Stimulated activated CD4-positive, alpha-beta T cell treated with anti-CD3 and anti-CD28 coated beads, TNF-alpha, amount 100 ng/mL, for 4 hours (primary cell): Measurements from ENCODE around the gene ARHGAP10.
"Not testable (repeated sequence)": the region's sequence is repeated elsewhere in the genome, so short reads cannot be mapped to it uniquely, and the experiment has no call there.

Experiments used
- DNase-seq, 3 experiments: peaks; one replicate each; pipeline ENCODE4 v3.0.0-alpha.2; 2020; ENCODE audit warnings: low read depth in 3 of 3

ARHGAP10 gene

DNA sequence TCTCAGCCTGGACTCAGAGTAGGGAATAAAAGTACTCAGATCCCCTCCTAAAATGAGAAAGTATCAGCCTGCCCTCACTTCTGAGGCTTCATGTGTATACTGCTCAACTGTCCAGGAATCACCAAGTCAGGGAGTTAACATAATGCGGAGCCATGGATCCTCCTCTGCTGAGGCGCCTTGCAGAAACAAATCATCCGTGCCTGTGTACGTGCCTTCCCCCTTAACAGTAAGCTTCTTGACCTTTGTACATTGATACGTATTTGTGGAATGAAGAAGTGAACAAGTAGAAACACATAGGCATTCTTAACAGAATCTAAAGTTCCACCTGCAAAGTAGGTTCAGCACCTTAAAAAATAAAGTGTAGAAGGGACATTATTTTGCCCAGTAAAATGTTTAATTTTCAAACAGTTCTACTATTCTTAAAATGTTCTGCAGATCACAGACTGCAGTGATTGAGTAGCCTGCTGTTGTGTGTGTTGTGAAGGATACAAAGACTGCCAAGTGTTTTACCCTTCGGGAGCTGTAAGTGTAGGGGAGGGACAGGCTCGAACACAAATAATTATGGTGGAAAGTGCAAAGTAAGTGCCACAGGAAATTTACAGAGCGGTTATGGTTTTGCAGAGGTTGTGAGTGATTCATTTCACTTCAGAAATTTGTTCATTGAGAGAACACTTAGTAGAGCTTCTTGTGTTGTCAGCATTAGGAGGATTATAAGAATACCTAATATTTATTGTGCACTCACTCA, 61.9 kb downstream of the ARHGAP10 start:
- DNase-seq: no peak

DNA sequence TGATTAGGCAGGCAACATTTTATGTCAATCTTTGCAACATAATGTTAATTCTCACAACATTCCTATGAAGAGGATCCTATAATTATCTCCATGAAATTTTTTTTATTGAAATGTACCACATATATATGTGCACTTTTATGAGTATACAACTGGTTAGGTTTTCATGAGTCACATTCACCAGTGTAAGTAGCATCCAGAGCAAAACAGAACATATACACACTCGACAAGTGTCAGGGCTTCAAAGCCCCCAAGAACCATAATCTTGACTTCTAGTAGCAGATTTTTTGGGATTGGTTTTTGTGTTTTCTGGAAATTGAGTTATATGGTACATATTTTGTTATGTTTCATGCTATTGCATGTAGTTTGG, 62.4 kb downstream of the ARHGAP10 start:
- DNase-seq: no peak

DNA sequence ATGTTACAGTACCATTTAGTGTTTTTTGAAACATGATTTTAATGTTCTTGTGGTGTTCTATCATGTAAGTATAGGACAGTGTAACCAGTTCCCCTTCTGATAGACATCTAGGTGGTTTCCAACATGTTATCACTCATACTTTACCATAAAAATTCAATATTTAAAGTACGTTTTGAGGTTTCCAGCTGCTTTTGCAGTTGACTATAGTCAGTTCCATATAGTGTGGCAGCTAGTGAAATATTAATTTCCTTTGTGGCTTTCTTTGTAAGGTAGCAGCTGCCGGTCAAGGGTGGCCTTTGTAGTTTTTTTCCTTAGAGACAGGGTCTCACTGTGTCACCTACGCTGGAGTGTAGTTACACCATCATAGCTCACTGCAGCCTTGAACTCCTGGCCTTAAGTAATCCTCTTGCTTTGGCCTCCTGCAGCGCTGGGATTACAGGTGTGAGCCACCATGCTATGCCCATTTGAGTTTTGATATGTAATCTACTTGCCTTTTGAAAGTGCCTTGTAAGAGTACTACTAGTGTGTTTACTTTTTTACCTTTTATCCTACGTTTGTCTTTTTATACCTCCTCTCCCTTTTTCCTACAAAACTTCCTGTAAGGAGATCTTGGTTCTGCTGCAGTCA, 63.0 kb downstream of the ARHGAP10 start:
- DNase-seq: no peak

DNA sequence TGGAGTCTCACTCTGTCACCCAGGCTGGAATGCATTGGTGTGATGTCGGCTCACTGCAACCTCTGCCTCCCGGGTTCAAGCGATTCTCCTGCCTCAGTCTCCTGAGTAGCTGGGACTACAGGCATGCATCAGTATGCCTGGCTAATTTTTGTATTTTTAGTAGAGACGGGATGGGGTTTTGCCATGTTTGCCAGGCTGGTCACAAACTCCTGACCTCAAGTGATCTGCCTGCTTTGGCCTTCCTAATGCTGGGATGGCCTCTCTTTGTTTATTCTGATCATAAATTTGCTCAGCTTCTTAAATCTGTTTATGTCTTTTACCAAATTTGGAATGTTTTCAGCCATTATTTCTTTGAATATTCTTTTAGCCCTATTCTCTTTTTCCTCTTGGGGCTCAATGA, 67.2 kb downstream of the ARHGAP10 start:
- not testable (repeated sequence) for DNase-seq

DNA sequence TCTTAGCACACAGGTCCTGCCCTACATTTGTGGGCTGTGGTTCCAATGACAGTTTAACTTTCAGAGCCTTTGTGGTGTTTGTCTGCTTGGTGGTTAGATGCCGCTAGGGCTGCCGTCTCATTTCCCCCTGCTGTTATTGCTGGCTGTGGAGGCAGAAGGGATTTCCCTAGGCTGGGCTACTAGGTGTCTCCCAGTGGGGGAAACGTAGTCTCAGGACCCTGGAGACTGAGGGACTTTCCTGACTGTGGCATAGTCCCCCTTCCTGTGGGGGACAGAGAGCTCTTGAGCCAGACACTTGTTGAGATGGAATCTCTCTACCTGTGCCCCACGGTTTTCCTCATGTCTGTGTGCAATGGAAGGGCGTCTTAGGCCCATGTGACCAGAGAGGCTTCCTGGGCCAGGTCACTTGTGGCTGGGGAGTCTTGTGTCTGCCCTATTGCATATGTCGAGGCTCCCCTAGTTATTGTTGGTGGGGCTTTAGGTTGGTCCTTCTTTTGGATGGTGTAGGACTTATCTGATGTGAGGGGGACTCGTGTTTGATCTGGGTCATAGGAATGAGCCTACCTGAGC, 68.2 kb downstream of the ARHGAP10 start:
- no peak for DNase-seq

DNA sequence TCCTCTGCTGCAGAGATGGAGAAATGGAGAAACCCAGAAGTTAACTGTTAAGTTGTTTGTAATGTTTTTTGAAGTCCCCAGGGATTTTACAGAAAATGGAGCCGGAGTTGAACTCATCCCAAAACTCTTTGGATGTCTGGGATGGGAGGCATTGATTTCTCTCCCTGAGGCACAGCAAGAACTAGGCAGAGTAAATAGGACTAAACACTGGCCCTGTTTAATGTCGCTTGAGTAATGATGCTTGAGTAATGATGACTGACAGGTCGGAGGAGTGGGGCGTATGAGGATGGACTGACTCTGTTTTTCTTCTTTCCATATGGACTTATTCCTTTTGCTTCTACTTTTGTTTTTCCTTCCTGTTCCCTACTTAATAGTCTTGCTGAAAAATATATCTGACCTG, 69.9 kb downstream of the ARHGAP10 start:
- DNase-seq: no peak

DNA sequence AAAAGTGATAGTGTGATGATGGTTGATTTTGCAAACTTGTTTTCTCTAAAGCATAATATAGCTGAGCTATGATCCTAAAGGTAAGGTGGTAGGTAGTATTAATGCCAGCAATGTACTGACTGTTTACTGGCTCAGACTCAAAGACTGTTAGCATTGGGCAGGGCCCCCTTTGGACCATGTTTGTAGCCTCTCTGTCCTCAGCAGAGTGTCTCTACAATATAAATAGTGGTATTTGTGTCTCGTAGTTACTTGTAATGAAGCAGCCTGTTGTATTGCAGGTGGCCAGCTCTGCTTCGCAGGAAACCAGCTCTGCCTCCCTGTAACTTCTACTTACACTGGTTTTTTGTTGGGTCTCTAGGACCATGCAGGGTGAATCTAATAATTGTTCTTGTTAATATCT, 70.5 kb downstream of the ARHGAP10 start:
- no peak for DNase-seq

DNA sequence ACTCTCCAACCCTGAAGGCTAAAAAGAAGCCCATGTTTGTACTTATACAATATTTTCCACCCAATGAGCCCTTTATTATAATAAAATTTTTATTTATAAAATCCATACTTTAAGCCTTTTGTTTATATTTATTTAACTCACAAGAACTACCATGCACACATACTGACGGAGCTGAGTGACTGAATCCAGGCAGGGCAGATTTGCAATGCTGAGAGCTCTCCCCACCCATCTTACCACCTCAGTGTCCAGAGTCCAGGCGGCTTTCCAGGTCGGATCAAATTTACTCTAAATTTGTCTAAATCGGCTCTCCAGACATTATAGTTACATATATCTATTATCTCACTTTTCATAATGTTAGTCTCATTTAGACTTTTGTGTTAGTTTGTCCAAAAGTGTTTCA, 74.1 kb downstream of the ARHGAP10 start:
- DNase-seq: no peak

DNA sequence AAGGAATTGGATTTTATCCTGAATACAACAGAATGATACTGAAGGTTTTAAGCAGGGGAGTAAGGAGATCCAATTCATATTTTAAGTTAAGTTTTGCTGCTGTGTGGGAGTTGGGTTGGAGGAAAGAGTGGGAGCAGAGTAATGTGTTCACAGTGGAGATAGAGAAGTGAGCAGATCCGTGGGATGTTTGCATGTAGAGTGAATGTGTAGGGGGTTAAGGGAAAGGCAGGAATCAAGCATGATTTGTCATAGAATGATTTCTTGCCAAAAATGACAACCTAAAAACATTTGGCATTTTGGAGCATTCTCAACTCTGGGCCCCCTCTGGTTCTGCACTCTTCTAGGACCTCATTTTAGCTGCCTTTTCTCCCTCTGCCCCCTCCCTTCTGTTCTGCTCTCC, 76.6 kb downstream of the ARHGAP10 start:
- DNase-seq: no peak

DNA sequence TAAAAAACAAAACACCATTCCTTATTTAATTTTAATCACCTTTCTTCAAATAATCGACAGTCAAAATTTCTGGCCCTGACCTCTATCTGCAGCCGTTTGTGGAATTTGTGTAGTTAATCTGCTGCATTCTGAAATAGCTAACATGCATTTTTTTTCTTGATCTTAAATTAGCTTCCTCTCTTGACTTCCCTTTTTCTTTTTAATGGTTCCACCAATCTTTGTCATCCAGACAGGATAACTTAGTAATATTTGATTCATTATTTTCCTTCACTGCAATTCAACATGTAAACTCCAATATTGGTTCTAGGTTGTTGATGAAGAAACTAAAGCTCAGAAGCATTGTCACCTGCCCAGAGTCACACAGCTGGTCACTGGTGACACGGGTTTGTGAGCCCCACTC, 77.3 kb downstream of the ARHGAP10 start:
- DNase-seq: no peak

DNA sequence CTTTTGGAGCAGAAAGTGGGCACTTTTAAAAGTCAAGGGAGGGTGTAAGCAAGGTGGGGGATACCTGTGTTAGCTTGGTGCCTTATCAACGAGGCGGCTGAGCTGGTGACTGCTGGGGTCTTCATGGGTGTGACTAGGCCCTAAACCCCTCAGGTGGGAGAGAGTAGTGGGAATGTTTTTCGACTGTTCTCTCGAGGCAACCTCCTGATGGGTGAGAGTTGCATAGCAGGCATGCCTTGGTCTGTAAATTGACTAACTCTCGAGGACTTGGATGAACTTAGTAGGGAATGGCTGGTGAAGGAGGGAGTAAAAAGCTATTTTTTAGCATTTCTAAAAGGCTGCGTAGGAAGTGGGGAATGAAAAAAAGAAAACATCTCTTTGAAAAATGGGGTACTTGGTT, 80.0 kb downstream of the ARHGAP10 start:
- no peak for DNase-seq

DNA sequence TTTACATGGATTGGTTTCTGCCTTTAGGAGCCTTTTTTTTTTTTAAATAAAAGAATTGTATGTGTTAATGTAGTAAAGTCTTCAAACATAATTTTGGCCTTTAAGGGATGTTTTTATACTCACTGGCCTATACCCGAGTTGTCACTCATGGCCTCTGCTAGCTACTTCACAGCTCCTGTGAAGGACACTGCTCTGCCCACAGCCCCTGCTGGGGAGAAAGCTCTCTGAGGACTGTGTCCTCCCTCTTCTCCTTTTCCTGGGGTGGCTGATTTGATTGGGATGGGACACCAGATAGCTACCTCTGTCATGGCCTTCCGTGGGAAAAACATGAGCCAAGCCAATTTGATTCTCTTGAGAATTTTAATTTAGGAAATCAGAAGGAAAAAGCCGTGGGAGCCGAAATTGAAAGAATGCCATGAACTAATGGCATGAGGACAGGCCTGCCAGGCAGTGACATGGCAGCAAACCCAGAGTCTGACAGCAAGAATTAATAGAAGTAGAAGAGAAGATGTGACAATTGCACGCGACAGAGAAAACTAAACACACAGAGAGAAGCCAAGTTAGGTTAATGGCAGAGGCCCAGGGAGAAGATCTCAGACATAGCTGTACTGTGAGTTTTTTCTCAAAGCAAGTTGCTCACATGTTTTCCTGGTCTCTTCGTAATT, 81.4 kb downstream of the ARHGAP10 start:
- no peak for DNase-seq

DNA sequence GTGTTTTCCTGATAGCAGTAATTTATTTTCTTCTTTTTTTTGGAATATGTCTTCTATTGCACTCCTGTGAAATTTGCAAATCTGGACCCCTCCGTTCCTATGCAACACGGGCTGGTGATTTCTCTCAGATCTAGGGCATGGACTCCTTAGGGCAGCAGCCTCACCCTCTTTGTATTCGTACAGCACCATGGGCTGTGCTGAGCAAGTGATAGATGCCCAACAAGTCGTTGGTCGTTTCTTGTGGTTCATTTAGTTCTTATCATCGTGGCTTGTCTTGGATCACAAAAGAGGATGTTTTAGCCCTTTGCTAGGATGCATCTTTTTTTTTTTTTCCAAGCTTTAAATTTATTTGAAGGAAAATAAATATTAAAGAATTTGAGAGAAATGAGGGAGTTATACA, 82.1 kb downstream of the ARHGAP10 start:
- no peak for DNase-seq

DNA sequence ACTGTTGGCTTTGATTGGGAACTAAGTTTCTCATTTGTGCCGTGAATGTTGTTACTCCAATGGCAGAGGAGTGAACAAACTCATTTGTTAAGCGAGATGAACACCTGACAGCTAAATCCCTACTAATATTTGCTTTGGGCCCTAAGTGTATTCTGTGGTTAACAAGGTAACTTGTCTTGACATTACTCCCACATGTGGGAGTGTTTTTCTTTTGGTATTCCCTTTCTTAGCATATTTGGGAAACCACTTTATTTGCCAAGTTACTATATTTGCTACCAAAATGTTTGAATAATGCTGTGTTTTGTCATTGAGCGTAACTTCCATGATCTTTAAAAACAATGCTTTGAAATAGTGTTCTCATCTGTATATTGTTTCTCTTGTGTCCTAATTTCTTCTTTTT, 82.5 kb downstream of the ARHGAP10 start:
- DNase-seq: no peak

DNA sequence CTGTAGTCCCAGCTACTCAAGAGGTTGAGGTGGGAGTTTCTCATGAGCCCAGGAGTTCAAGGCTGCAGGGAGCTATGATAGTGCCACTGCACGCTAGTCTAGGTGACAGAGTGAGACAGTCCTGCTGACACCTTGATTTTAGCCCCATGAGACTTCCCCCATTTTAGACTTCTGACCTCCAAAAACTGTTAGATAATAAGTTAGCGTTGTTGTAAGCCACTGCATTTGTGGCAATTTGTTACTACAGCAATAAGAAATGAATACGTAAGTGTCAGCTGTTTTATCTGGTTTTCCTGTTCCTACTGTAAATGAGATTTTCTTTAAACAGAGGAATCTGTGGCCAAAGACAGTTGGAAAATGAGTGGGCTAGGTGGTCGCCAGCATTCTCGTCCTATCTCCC, 83.9 kb downstream of the ARHGAP10 start:
- no peak for DNase-seq

DNA sequence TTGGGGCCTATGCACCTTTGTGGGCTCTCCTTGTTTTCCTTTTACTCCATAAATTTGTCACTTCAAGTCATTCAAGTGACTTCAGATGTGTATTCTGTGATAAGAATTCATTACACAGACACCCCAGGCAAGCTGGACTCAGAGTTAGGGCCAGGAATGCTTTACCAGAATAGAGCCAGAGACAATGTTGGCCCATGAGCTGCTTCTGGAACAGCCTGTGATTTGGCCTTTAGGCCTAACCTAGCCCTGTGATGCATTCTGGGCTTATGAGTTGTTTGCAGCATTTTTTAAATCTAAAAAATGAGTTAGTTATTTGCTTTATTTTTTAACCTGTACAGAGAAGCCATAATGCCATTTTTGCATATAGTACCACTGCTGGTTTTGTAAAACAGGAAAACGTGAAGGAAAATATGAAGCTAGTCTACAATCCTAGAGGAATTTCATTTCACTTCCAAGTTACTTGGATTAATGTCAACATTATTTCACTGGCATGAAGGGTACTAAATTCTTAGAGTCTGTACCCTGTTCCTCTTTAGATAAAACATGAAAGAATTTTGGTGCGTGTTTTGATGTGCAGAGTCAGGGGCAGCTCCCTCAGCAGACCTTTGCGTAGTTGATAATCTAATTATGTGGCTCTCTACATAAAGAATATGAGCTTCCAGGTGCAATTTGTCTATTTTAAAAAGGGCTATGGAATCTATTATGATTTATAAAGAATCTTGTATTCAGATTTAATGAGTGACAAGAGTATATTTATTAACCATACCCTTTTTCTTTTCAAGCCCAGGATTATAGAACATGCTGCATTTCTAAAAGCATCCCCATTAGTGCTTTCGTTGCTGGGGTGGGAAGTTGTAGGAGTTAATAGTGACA, 84.7 kb downstream of the ARHGAP10 start:
- no peak for DNase-seq

DNA sequence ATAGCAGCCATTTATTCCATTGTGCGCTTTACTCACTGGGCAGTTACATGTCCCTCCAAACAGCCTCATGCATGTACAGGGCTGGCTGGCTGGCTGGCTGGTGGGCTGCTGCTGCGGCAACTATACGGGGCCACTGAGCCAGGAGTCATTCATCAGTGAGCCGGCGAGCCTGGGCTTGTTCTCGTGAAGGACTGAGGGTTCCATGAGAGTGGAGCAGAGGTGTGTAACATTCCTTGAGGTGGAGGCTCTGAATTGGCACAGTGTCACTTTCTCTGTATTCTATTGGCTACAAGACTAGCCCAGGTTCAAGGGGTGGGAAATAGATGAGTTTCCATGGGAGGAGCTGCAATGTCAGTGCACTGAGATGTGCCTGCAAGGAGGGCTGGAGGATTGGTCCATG, 89.1 kb downstream of the ARHGAP10 start:
- no peak for DNase-seq

DNA sequence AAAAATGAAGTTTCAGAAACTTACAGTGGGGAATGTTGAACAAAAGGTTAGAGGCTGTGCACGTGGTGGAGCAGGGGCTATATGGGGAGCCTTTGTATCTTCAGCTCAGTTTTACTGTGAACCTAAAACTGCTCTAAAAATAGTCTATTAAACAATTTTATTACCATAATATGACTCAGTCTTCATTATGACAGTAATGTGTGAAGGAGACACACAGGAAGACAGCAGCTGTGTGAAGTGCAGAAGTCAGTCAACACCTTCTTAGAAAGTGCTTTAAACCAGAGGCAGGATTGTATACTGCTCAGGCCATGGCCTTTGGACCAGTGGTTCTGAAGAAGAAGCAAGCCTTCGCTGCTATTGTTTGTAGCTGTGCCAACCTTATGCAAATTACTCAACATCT, 89.7 kb downstream of the ARHGAP10 start:
- no peak for DNase-seq

DNA sequence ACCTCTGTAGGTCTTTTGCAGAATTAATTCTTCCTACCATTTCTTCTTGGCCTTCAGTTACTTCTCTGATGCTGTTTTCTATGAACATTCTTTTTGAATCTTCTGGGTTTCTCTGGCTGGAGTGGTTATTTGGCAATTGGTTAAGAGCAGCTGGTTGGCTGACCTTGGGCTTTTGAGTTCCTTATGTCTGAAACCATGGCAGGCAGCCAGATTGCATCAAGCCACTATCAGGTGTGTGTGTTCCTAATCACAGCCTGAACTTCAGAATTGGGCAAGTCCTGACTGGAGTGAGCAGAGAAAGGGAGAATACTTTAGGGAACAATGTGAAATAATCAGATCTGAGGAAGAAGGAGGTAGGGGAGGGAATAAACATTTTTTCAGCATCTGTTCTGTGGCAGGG, 90.2 kb downstream of the ARHGAP10 start:
- no peak for DNase-seq

DNA sequence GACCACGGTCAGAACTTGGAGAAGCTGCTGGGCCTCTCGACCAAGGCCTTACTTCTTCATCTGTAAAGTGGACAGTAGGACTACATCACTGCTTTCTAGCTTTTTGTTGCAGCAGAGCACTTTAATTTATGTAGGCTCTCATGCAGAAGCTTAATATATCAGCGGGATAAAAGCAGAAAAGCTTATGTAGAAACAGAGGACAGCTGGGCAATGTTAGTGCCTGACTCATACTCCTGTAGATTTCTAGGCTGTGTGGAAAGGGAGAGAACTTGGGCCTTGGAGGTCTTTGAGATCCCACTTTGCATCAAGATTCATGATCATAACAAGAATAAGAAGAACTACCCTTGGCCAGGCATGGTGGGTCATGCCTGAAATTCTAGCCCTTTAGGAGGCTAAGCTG, 91.2 kb downstream of the ARHGAP10 start:
- DNase-seq: no peak

DNA sequence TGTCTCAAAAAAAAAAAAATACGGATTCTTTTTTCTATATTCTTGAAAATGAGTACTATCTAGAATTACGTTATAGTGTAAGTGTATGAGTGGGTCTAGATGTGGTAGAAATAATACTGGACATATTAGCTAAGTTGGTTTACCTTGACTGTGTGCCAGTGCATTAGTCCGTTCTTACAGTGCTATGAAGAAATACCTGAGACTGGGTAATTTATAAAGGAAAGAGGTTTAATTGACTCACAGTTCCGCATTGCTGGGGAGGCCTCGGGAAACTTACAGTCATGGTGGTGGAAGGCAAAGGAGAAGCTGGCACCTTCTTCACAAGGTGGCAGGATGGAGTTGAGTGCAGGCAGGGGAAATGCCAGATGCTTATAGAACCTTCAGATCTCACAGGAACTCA, 92.4 kb downstream of the ARHGAP10 start:
- DNase-seq: no peak

DNA sequence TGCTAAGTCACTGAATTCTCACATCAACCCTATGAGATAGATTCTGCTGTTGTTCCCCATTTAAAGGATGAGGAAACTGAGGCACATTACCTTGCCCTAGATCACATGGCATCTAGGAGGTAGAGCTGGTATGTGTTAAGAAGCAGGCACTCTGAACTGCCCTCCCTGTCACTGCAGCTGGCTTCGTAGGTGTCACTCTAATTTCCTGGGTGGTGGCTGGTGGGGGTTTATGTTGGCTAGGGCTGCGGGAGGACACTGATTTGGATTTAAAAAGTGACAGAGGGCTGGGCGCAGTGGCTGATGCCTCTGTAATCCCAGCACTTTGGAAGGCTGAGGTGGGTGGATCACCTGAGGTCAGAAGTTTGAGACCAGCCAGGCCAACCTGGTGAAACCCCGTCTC, 93.0 kb downstream of the ARHGAP10 start:
- no peak for DNase-seq
